NCI-H1436 (cell line): ENCODE measurements around the gene CDH23.

Experiments used
- DNase-seq: peaks from one replicate; lab custom pipeline; 2025; lab: John Stamatoyannopoulos, UW

The CDH23 gene

GRCh38 chr10:71856619-71857018, 459.9 kb downstream of the CDH23 start:
- DNase-seq = no peak

- DNase-seq = no peak
Measured at GRCh38 chr10:71857934-71858890, 461.5 kb downstream of the CDH23 start.

- DNase-seq = peak; percentile 92
Measured at GRCh38 chr10:71860243-71861029, 463.7 kb downstream of the CDH23 start.

GRCh38 chr10:71863203-71863602, 466.5 kb downstream of the CDH23 start:
- DNase-seq = no peak

GRCh38 chr10:71864911-71865361, 468.2 kb downstream of the CDH23 start:
- no peak for DNase-seq
